GM18502 (cell line): Measurements from ENCODE around the gene SLX4.
A peak's percentile ranks its signal among the peaks of the same experiment; 100 is the strongest.

Experiments used
- ATAC-seq: cut with Tn5 transposase; IDR thresholded peaks from one replicate; pipeline ENCODE4 v1.9.1; 2021; ENCODE audit warnings: mild to moderate bottlenecking; ENCODE audit not compliant: unreplicated experiment, poor library complexity

Gene SLX4

GRCh38 chr16:3583303-3584038 is 27.9 kb downstream of the SLX4 start:
- no peak for ATAC-seq

DNA sequence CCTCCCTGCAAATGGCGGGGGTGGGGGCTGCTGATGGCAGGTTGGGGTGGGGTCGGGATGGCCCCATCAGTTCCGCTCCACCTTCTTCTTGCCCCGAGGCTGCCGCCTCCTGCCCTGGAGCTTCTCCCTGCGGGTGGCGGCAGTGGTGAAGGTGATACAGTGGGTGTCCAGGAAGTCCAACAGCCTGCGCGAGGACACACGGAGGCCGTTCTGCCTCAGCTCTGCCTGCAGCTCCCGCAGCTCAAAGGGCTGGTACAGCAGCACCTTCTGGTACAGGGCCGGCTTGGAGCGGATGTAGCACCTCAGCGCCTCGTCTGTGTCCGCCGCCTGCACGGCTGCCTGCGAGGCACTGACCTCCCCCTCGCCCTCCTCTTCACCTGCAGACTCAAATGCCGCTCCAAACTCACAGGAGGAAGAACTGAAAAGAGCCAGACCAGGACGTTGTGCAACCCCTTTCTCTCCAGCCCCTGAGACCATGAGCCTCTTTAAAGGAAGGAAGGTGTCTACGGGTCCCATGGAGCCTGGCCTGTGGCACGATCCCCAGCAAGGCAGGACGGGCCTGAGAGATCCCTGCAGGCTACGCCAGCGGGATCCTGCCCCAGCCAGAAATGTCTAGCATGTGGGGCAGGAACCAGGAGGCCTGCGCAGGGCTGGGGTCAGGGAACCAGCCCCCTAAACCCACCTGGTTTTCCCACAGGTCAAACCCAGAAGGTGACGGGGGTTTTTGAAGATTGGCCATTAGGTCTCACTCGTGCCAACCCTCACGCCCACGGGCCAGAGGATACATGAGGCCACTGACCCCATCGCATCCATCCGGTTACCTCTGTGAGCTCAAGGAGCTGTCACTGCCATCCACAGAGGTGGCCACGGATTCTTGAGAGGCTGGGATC is 28.9 kb downstream of the SLX4 start:
- ATAC-seq: no peak

GRCh38 chr16:3581392-3581791 is 30.0 kb downstream of the SLX4 start:
- ATAC-seq: no peak

DNA sequence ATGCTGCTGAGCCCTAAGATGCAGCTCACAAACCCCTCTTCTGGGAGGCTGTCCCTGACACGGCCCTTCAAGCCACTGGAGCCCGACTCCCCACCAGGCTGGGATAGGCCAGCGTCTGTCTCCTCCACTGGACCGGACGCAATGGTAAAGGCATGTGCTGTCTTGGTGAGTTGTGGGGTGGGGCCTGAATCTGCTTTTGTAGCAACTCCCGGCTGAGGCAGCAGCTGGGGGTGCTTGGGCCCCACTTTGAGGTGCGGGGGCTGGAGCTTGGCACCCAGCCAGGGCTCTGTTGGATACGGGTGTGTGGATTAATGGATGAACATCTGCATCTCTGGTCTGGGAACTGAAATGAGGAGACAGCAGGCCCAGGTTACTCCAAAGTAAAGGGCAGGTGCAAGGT is 30.7 kb downstream of the SLX4 start:
- no peak for ATAC-seq

GRCh38 chr16:3580251-3580651 is 31.2 kb downstream of the SLX4 start:
- ATAC-seq: no peak

DNA sequence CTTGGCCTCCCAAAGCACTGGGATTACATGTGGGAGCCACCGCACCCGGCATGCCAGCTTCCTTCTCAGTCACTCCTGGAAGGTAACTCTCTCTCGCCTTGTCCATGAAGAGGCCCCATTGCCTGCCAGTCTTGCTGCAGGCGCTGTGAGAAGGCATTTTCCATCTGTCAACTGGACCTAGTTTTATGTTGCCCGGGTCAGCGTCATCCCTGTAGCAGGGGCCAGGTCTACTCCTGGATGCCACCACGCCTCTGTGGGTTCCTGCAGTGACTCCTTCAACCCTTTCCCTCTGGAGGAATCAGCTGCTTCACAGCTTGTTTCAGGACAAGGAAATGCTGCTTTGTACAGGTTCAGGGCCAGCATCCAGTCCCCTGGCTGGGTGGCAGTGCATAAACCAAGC is 31.6 kb downstream of the SLX4 start:
- no peak for ATAC-seq

- ATAC-seq: peak; percentile 59
Observed at GRCh38 chr16:3578610-3579551, 32.5 kb downstream of the SLX4 start.

DNA sequence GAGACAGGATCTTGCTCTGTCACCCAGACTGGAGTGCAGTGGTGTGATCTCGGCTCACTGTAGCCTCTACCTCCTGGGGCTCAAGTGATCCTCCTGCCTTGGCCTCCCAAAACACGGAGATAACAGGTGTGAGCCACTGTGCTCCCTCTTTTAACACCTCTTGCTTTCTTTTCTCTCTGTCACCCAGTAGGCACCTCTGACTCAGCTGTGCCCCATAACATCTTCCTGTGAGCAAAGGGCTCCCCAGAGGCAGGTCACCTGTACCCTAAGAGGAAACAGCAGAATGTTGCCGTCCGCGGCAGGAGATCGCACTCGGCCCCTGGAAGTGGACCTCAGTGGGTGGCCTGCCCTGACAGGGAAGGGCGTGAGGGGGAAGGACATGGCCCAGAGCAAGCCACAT is 33.3 kb downstream of the SLX4 start:
- no peak for ATAC-seq

DNA sequence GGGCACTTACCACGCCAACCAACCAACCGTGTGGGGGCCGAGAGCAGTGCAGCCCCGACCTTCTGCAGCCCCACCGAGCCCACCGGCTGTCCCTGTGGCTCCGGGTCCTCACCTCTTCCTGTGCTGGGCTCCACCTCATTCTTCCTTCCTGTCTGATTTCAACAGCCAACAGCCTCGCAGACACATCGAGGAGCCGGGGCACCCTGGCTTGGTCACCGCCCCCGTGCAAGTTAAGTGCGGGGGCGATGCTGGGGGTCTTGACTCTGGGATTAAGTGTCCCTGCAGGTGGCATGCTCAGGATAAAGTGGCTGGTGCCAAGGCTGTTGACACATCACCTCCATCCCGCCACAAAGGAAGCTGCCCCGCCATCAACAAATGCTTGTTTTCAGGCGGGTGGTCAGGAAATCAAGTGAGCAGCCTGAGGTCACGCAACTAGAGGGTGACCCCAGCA is 34.1 kb downstream of the SLX4 start, which contains the start of gene NLRC3:
NLRC3 (minus strand) TSS at position 102 of the 451 bp plus-strand sequence. CDS start 12,367 bp downstream, outside the sequence.
- ATAC-seq: no peak

- ATAC-seq: no peak
Observed at GRCh38 chr16:3576211-3576610, 35.2 kb downstream of the SLX4 start.

- no peak for ATAC-seq
Observed at GRCh38 chr16:3575491-3575890, 35.9 kb downstream of the SLX4 start.

GRCh38 chr16:3574195-3574594 is 37.2 kb downstream of the SLX4 start:
- no peak for ATAC-seq

DNA sequence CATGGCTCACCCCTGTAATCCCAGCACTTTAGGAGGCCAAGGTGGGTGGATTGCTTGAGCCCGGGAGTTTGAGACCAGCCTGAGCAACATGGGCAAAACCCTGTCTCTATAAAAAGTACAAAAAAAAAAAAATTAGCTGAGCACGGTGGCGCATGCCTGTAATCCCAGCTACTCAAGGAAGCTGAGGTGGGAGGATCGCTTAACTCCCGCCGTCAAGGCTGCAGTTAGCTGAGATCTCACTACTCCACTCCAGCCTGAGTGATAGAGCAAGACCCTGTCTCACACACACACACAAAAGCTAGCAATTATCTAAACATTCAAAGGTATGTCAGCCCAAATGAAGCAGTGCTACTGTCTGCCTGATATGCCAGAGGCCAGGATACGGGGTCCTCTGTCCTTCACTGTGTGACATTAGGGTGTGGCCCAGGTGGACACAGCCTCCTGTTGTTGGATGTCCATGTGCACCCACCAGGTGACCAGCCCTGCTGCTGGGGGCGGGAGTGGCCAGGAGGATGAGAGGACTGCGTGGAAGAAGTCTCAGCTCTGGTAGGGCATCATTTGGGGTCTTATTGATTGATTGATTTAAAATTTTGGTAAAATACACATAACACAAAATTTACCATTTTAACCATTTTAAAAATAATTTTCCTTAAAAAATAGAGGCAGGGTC is 38.1 kb downstream of the SLX4 start:
- ATAC-seq: no peak

GRCh38 chr16:3570420-3571062 is 40.9 kb downstream of the SLX4 start:
- ATAC-seq: no peak

GRCh38 chr16:3569851-3570250 is 41.6 kb downstream of the SLX4 start:
- no peak for ATAC-seq

- no peak for ATAC-seq
Observed at GRCh38 chr16:3566990-3567389, 44.4 kb downstream of the SLX4 start.

DNA sequence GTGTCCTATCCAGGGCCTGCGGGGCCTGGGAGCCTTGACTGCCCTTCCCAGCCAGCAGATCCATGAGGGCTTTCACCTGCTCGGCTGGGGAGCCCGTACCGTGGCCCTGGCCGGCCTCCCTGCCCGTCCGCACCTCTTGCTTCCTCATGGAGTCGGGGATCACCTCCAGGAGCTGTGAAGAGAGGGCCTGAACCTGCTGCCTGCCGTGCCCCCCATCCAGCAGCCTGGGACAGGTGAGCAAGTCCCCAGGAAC is 46.6 kb downstream of the SLX4 start:
- ATAC-seq: no peak

DNA sequence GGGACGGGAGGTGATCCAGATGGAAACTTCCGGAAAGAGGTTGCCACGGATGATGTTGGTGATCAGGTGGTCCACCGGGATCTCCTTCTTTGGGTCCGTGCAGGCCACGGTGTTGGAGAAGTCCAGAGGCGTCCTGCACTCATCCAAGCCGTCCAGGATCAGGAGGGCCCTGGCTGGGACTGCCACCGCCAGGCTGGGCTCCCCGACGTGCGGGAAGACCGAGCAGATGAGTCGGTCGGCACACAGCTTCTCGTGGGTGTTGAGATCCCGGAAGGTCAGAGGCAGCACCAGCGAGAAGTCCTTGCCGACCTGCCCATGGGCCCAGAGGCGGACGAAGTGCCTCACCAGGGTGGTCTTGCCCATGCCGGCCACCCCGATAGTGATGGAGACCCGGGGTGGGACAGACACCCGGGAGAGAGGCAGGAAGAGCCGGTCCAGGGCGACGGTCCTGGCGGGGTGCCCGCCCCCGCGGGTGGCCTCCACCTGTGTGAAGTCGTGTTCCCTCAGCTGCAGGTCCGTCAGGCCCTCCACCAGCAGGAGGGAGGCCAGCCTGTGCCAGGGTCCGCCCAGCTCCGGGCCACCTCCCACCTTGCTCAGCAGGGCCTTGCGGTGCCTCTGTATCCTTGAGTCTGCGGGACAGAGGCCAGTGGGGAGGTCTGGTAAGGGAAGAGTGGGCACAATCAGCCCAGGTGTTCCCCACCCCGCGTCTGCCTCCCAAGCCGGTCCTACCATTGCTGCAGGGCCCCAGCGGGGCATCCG is 47.1 kb downstream of the SLX4 start:
- no peak for ATAC-seq

GRCh38 chr16:3562914-3563480 is 48.4 kb downstream of the SLX4 start:
- ATAC-seq: no peak
